ENCODE data around the gene TDRD9. TPM values are rescaled to one million over a fixed set of nuclear protein-coding genes. Genes with fewer than 3 reads are reported as not detected.

The TDRD9 gene
- total RNA-seq, 1 experiment from 2014 or later: not detected

DNA sequence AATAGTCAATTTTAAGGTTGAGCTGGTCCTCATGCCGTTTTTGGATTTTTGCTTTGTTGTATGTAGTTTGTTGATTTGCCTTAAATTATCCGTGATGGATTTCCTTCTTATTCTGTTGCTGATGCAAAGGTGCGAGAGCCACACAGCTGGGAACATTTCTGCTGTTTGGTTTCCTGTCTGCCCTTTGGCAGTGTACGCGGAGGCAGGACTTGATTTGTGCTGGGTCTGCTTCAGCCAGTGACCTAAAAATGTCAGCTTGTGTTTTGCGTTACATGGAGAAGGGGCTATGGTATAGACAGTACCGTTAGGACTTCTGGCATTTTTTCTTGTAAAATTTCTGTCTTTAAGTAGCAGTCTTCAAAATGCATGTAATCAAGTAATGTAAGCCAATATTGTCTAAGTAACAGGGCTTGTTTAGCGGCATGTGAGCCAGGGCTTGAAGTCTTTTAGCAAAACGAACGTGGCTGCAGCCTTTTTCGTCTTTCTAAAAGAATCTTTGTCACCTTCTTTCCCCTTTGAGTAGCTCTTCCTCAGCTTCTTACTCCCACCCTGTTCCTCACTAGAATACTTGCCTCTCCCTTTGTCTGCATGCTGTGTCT lies 32.3 kb downstream of the TDRD9 start:
- TF ChIP-seq REST (IDR thresholded peaks at IDR 0.05; ENCODE audit: insufficient read depth in 1 of 2, low read depth in 2 of 2, low read length in 1 of 2) (no peak), TCF7L2 (IDR thresholded peaks at IDR 0.05; ENCODE audit: low read depth, low read length) (no peak), SIN3A (IDR thresholded peaks at IDR 0.05; ENCODE audit: borderline replicate concordance, insufficient read depth, low read depth, low read length) (no peak), POLR2AphosphoS5 (IDR thresholded peaks at IDR 0.05; ENCODE audit: low read depth, low read length) (no peak), CTCF (IDR thresholded peaks at IDR 0.05) (no peak)
- peaks cover 2% of the 10 kb centered on the region; the same call in 1 of the 2 replicates for H3K27me3 ChIP-seq (ENCODE audit: control insufficient read depth, insufficient read depth, low read length)
- in situ Hi-C loops (cut with HindIII; ENCODE audit: low pct_unique_long_range_greater_than_20kb, low sequenced_read_pairs): no loop called here
- BruUV-seq (replicated peaks): no TSS peak
- H3K9me3 ChIP-seq (ENCODE audit: control insufficient read depth, insufficient read depth, low read depth, low read length): no peaks in the 10 kb centered on the region
- H3K4me1 ChIP-seq (ENCODE audit: control insufficient read depth, insufficient read depth, low read length): no peaks in the 10 kb centered on the region
- ChIA-PET POLR2A (no interaction called here), CTCF (interaction anchor here (0.6 kb wide), 1 partner anchor 15 kb away, joined by 3 read pairs; no protein-coding TSS in a partner anchor)
- no peak overlapping the region for H3K27ac ChIP-seq (ENCODE audit: low read length)
- intact Hi-C loops (cut with micrococcal nuclease; ENCODE audit: unreplicated experiment): no loop called here
- DNase-seq (ENCODE audit: low read depth, low spot score): no peak
- H3K4me3 ChIP-seq (ENCODE audit: low read depth in 2 of 2, low read length in 2 of 2): no peak overlapping the region
- no peak for ATAC-seq
- H3K36me3 ChIP-seq (ENCODE audit: control insufficient read depth, insufficient read depth, low read length): no peaks in the 10 kb centered on the region

DNA sequence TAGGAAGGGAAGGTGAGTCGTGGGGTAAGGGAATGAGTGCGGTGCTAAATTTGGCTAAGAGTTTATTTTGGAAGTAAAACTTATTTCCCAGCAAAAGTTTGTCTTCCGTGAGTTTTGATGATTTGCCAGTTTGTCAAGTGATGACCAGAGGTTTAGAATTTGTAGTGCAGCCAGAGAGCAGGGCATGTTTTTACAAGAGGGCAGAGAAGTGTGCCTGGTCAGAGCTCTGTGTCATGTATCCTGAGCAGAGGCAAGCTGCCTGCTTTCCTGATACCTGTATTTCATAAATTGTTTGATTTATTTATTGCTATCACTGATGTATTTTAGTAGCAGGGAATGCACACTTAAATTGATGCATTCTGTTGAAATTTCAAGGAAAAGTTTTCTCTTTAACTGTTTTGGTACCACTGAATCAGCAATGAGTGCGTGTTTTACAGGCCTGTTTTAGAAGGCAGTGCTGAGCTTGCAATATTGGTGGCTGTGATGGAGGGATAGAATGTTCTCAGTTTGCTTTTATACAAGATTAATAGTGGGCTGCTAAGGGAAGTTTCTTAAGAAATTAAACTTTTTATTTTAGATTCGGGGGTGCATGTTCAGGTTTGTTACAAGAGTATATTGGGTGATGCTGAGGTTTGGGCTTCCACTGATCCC lies 33.8 kb downstream of the TDRD9 start:
- no peaks in the 10 kb centered on the region for H3K9me3 ChIP-seq (ENCODE audit: control insufficient read depth, insufficient read depth, low read depth, low read length)
- ATAC-seq (no peak), DNase-seq (ENCODE audit: low read depth, low spot score) (no peak)
- CTCF ChIA-PET: no interaction called here
- peaks cover 2% of the 10 kb centered on the region; the same call in 1 of the 2 replicates for H3K27me3 ChIP-seq (ENCODE audit: control insufficient read depth, insufficient read depth, low read length)
- POLR2A ChIA-PET: no interaction called here
- H3K4me3 ChIP-seq (ENCODE audit: low read depth in 2 of 2, low read length in 2 of 2): no peak overlapping the region
- H3K4me1 ChIP-seq (ENCODE audit: control insufficient read depth, insufficient read depth, low read length): no peaks in the 10 kb centered on the region
- no TSS peak for BruUV-seq (replicated peaks)
- in situ Hi-C loops (cut with HindIII; ENCODE audit: low pct_unique_long_range_greater_than_20kb, low sequenced_read_pairs): no loop called here
- no peak overlapping the region for H3K27ac ChIP-seq (ENCODE audit: low read length)
- intact Hi-C loops (cut with micrococcal nuclease; ENCODE audit: unreplicated experiment): no loop called here
- TF ChIP-seq SIN3A (IDR thresholded peaks at IDR 0.05; ENCODE audit: borderline replicate concordance, insufficient read depth, low read depth, low read length) (no peak), CTCF (IDR thresholded peaks at IDR 0.05) (no peak), REST (IDR thresholded peaks at IDR 0.05; ENCODE audit: insufficient read depth in 1 of 2, low read depth in 2 of 2, low read length in 1 of 2) (no peak), POLR2AphosphoS5 (IDR thresholded peaks at IDR 0.05; ENCODE audit: low read depth, low read length) (no peak), TCF7L2 (IDR thresholded peaks at IDR 0.05; ENCODE audit: low read depth, low read length) (no peak)
- no peaks in the 10 kb centered on the region for H3K36me3 ChIP-seq (ENCODE audit: control insufficient read depth, insufficient read depth, low read length)

All from Panc1 (cell line).